Small intestine (tissue), 7 donors: ENCODE measurements around the gene LKAAEAR1. TPM values are rescaled to one million over a fixed set of nuclear protein-coding genes. Genes with fewer than 3 reads are reported as not detected.

ENCODE experiments used
- DNase-seq, 2 donors: peaks; one replicate each; pipeline versions ENCODE4 v3.0.0 to v3.0.0-alpha.2; 2013
- FAIRE-seq: peaks from 2 replicates; lab custom pipeline; 2012; peaks lifted over from hg19 to GRCh38; lab: Jason Lieb, UNC
- H3K27ac ChIP-seq, 3 donors: one replicate each; pipeline ENCODE4 v1.5.1; 2013; ENCODE audit warnings: low read length in 2 of 3, mild to moderate bottlenecking in 2 of 3, control low read depth in 1 of 3, inconsistent platforms in 1 of 3, low read depth in 1 of 3, moderate library complexity in 1 of 3
- H3K27me3 ChIP-seq, 3 donors: one replicate each; pipeline ENCODE4 v1.6.1; 2013; ENCODE audit warnings: low read length in 3 of 3, inconsistent platforms in 1 of 3; ENCODE audit not compliant: control insufficient read depth in 3 of 3, insufficient read depth in 3 of 3
- H3K36me3 ChIP-seq, 3 donors: one replicate each; pipeline ENCODE4 v1.6.1; 2013; ENCODE audit warnings: low read length in 3 of 3, inconsistent platforms in 1 of 3, low read depth in 1 of 3, mild to moderate bottlenecking in 1 of 3, moderate library complexity in 1 of 3; ENCODE audit not compliant: control insufficient read depth in 3 of 3, insufficient read depth in 2 of 3
- H3K4me1 ChIP-seq, 3 donors: one replicate each; pipeline ENCODE4 v1.6.1; 2013; ENCODE audit warnings: low read length in 2 of 3, inconsistent platforms in 1 of 3, low read depth in 1 of 3, mild to moderate bottlenecking in 1 of 3, moderate library complexity in 1 of 3; ENCODE audit not compliant: control insufficient read depth in 3 of 3, insufficient read depth in 2 of 3
- H3K4me3 ChIP-seq, 3 donors: one replicate each; pipeline ENCODE4 v1.5.1; 2013; ENCODE audit warnings: low read length in 3 of 3, control low read depth in 1 of 3, inconsistent platforms in 1 of 3, low read depth in 1 of 3, mild to moderate bottlenecking in 1 of 3, moderate library complexity in 1 of 3
- H3K9me3 ChIP-seq, 2 donors: one replicate each; pipeline ENCODE4 v1.6.1; 2013; ENCODE audit warnings: low read depth in 1 of 2, low read length in 1 of 2; ENCODE audit not compliant: control insufficient read depth in 2 of 2, insufficient read depth in 1 of 2
- WGBS, 3 donors: extraction: QIAGEN DNeasy Blood & Tissue Kit; methylation state at CpG; one replicate each; pipeline ENCODE4 v1.1.7; 2013; 5-methylcytosine and 5-hydroxymethylcytosine counted together
- polyA plus RNA-seq, 4 donors: library from polyadenylated mRNA; stranded (reverse) in 3 of 4; unstranded in 1 of 4; fragments of 200-250 nt in 3 of 4; fragments of 120-200 nt in 1 of 4; gene quantifications; one replicate each; pipeline versions ENCODE4 v1.2.1 to v1.2.3, GENCODE V29; 2013
- donor health status: healthy with polysubstance abuse.
- donor health status: control.
- donor health status: control.
- donor health status: Bipolar disorder and iron deficiency.
- donor health status: healthy.

LKAAEAR1 gene
- polyA plus RNA-seq, 4 donors = 0.09 TPM; not detected in 3

- peaks cover 0 to 39% (median 0%) of the 10 kb centered on the region in 3 donors for H3K36me3 ChIP-seq
- H3K4me1 ChIP-seq = peaks cover 0 to 7% (median 0%) of the 10 kb centered on the region in 3 donors
- H3K4me3 ChIP-seq = no peak overlapping the region
- WGBS, 3 donors = 88 to 92% (median 89%) methylated on average over 16 to 20 of the region's 20 CpGs
- FAIRE-seq = no peak
- DNase-seq = no peak
- no peaks in the 10 kb centered on the region for H3K9me3 ChIP-seq
- H3K27me3 ChIP-seq = no peaks in the 10 kb centered on the region
- H3K27ac ChIP-seq = no peak overlapping the region
These were observed 15.0 kb downstream of the LKAAEAR1 start for GRCh38 chr20:64069209-64069613.

- peaks cover 0 to 12% (median 0%) of the 10 kb centered on the region in 3 donors for H3K4me1 ChIP-seq
- no peak overlapping the region for H3K4me3 ChIP-seq
- H3K27me3 ChIP-seq = no peaks in the 10 kb centered on the region
- H3K9me3 ChIP-seq = no peaks in the 10 kb centered on the region
- peaks cover 0 to 33% (median 0%) of the 10 kb centered on the region in 3 donors for H3K36me3 ChIP-seq
- no peak overlapping the region for H3K27ac ChIP-seq
- no peak for DNase-seq
- WGBS, 3 donors = 76 to 77% (median 76%) methylated on average over 12 of the region's 12 CpGs
- FAIRE-seq = no peak
These were observed 15.6 kb downstream of the LKAAEAR1 start for GRCh38 chr20:64068386-64069208.

GRCh38 chr20:64067733-64068307 lies 16.4 kb downstream of the LKAAEAR1 start:
- Histone ChIP-seq H3K4me1 (peaks cover 0 to 12% (median 0%) of the 10 kb centered on the region in 3 donors), H3K27me3 (no peaks in the 10 kb centered on the region), H3K27ac (no peak overlapping the region), H3K36me3 (peaks cover 0 to 30% (median 0%) of the 10 kb centered on the region in 3 donors), H3K9me3 (no peaks in the 10 kb centered on the region), H3K4me3 (no peak overlapping the region)
- FAIRE-seq (no peak), DNase-seq (no peak)
- 65 to 73% (median 67%) methylated on average over 9 to 12 of the region's 12 CpGs for WGBS, 3 donors

- no peak overlapping the region for H3K27ac ChIP-seq
- peaks cover 0 to 18% (median 0%) of the 10 kb centered on the region in 3 donors for H3K4me1 ChIP-seq
- no peaks in the 10 kb centered on the region for H3K9me3 ChIP-seq
- no peak for DNase-seq
- H3K27me3 ChIP-seq = no peaks in the 10 kb centered on the region
- FAIRE-seq = no peak
- peaks cover 0 to 26% (median 0%) of the 10 kb centered on the region in 3 donors for H3K36me3 ChIP-seq
- 75 to 82% (median 81%) methylated on average over 5 to 6 of the region's 6 CpGs for WGBS, 3 donors
- no peak overlapping the region for H3K4me3 ChIP-seq
These were observed 17.1 kb downstream of the LKAAEAR1 start for GRCh38 chr20:64067005-64067632.

GRCh38 chr20:64065974-64066343 lies 18.2 kb downstream of the LKAAEAR1 start:
- peak in 1 of 2 donors; percentile 46 for DNase-seq
- FAIRE-seq = no peak
- no peaks in the 10 kb centered on the region for H3K27me3 ChIP-seq
- H3K9me3 ChIP-seq = no peaks in the 10 kb centered on the region
- H3K4me3 ChIP-seq = no peak overlapping the region
- 19 to 37% (median 22%) methylated on average over 5 of the region's 5 CpGs for WGBS, 3 donors
- peaks cover 0 to 21% (median 0%) of the 10 kb centered on the region in 3 donors for H3K36me3 ChIP-seq
- H3K27ac ChIP-seq = no peak overlapping the region
- peaks cover 0 to 20% (median 0%) of the 10 kb centered on the region in 3 donors for H3K4me1 ChIP-seq

- Histone ChIP-seq H3K4me1 (peaks cover 0 to 20% (median 0%) of the 10 kb centered on the region in 3 donors), H3K9me3 (no peaks in the 10 kb centered on the region), H3K4me3 (no peak overlapping the region), H3K27ac (no peak overlapping the region), H3K27me3 (no peaks in the 10 kb centered on the region), H3K36me3 (peaks cover 0 to 17% (median 0%) of the 10 kb centered on the region in 3 donors)
- WGBS, 3 donors = 25 to 46% (median 37%) methylated on average over 27 of the region's 27 CpGs
- DNase-seq = no peak
- FAIRE-seq = no peak
These were observed 18.9 kb downstream of the LKAAEAR1 start for GRCh38 chr20:64065062-64065973.

GRCh38 chr20:64064145-64064698 lies 20.0 kb downstream of the LKAAEAR1 start:
- H3K4me1 ChIP-seq = peaks cover 0 to 20% (median 0%) of the 10 kb centered on the region in 3 donors
- DNase-seq (no peak), FAIRE-seq (no peak)
- 49 to 69% (median 53%) methylated on average over 12 of the region's 12 CpGs for WGBS, 3 donors
- H3K27me3 ChIP-seq = peaks cover 0 to 5% (median 0%) of the 10 kb centered on the region in 3 donors
- H3K36me3 ChIP-seq = peaks cover 0 to 15% (median 0%) of the 10 kb centered on the region in 3 donors
- peak overlapping the region in 1 of 3 donors; percentile 83 for H3K4me3 ChIP-seq
- no peak overlapping the region for H3K27ac ChIP-seq
- H3K9me3 ChIP-seq = no peaks in the 10 kb centered on the region
